Femur (tissue), 1 donor: Measurements from ENCODE around the gene YIPF3.
"Not testable (repeated sequence)": the region's sequence is repeated elsewhere in the genome, so short reads cannot be mapped to it uniquely, and the experiment has no call there.

ENCODE experiments used
- DNase-seq: peaks from one replicate; pipeline ENCODE4 v3.0.0-alpha.2; 2017

Gene YIPF3

DNA sequence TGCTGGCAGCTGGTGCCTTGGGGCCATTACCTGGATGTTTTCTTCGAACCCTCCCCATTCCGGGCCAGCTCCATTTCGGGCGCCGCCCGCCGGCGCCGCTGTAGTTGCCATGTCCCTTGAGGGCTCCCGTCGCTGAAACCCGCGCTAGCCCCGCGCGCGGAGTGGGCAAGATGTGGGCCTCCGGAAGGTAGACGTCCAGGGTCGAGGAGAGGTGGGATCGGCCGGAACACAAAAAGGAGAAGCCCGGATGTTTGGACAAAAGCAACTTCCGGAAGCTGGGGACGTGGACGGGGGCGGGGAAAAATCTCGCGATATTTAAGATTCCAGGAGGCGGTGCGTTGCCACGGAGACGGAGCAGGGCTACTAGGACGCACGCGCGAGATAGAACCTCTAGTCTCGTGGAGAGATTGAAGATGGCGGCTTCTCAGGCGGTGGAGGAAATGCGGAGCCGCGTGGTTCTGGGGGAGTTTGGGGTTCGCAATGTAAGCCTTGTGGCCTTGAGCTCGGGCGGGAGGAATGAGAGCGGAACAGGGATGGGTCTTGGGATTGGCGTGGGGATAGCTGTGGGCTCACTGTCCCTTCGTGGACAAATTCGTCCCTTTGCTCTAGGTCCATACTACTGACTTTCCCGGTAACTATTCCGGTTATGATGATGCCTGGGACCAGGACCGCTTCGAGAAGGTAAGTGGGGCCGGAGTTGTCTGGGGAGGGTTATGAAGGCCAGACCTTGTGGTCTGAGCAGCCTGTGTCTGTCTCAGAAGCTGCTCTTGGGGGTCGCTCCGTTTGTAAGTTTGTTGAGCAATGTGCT, at the start of gene YIPF3, which contains the start of gene POLR1C:
YIPF3 (minus strand) TSS at position 230 of the 808 bp plus-strand sequence; CDS start at position 111, 119 bp downstream.
POLR1C (plus strand) TSS at position 393 of the 808 bp plus-strand sequence; CDS start at position 414, 21 bp downstream.
- peak; percentile 98 for DNase-seq

DNA sequence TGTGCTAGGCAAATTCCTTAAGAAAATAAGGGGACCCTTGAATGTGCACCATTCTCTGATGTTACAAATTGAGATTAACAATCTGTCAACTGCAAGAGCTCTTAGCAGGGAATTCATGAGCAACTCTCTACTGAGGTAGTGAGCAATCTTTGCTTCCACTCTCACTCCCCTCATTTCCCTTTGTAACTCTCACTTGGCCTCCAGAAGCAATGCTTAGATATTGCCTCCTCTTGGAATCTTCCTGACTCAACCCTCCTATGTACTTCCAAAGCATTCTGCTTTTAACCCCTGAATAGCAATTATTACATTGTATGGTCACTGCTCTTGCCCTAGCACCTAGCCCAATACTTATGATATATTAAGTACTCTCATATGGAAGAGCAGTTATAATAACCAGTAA, 42.6 kb upstream of the YIPF3 start:
- no peak for DNase-seq

DNA sequence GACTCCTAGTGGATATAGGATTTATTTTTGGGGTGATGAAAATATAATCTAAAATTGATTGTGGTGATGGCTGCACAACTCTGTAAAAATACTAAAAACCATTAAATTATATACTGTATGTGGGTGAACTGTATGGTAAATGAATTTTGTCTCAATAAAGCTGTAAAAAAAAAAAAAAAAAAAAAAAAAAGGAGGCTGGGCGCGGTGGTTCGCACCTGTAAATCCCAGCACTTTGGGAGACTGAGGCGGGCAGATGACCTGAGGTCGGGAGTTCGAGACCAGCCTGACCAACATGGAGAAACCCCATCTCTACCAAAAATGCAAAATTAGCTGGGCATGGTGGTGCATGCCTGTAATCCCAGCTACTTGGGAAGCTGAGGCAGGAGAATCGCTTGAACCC, 40.9 kb upstream of the YIPF3 start:
- DNase-seq, result not testable (repeated sequence)

DNA sequence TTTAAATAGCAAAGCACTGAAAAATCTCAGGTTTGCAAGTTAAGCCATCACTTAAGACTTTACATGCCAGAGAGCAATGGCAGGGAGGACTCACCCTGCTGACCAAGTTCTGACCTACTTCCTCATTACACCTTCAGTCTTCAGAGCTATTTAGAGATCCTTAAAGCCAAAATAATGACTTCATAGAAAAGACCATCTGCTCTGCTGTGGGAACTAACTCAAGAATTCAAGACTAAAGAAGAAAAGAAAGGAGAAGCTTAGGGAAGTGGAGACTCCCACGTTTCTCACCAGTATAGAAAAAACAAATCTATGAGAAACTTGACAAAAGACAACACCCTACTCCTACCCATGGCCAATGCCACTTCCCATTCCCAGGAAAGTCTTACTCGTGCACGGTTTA, 30.5 kb upstream of the YIPF3 start:
- no peak for DNase-seq

DNA sequence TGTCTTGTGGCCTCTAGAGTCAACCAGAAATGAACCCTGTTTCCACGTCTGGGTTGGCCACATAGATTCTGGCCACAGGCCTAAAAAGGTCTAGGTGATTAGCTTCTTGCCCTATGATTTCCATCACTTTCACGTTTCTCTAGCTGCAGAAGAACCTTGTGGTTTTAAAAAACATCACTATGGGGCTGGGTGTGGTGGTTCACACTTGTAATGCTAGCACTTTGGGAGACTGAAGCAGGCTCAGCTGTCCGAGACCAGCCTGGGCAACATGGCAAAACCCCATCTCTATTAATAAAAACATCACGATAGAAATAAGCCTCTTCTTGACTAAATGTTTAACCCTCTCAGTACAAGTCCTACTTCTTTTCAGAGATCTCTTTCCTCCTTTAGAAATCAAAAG, 27.7 kb upstream of the YIPF3 start:
- no peak for DNase-seq

DNA sequence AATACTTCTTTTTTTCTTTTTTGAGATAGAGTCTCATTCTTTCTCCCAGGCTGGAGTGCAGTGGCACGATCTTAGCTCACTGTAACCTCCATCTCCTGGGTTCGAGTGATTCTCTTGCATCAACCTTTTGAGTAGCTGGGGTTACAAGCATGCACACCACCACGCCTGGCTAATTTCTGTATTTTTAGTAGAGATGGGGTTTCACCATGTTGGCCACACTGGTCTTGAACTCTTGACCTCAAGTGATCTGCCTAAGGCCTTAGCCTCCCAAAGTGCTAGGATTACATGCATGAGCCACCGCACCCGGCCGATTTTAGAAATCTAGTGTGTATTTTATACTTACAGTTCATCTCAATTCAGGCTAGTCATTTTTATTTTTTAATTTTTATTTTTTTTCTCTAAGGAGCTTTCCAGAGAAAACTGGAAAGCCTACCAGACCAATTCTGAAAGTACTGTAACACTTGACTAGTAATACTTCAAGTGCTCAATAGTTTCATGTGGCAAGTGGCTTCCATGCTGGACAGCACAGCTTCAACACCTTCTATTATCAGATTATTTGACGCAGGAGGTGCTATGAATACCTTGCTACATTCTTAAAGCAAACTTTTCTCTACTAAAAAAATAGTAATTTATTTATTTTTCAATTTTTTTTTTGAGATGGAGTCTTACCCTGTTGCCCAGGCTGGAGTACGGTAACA, 25.2 kb upstream of the YIPF3 start:
- DNase-seq, result no peak

DNA sequence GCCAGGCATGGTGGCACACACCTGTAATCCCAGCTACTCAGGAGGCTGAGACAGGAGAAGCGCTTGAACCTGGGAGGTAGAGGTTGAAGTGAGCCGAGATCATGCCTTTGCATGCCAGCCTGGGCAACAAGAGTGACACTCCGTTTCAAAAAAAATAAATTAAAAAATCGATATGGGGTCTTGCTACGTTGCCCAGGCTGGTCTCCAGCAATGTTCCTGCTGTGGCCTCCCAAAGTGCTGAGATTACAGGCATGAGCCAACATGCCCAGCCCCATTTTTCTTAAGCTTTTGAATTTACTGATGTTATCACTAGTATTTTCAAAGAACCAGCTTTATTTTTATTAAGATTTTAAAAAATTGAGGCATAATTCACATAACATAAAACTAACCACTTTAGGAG, 23.8 kb upstream of the YIPF3 start:
- DNase-seq, result no peak

DNA sequence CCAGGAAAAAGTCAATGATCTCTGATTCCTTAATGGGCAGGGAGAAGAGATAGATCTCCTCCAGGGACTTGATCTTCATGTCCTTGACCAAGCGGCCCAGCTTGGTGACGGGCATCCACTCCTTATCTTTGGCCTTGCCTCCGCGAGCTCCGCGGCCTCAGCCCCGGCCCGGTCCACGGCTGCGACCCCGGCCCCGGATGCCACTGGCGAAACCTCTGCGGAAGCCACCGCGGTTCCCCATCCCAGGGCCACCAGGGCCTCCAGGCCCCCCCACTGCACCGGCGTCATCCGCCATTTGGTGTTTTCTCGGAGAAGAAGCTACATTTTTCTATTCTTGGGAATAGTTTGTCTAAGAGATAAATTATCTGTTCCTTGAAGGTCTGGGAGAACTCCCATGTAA, 22.7 kb upstream of the YIPF3 start:
- DNase-seq, result not testable (repeated sequence)

DNA sequence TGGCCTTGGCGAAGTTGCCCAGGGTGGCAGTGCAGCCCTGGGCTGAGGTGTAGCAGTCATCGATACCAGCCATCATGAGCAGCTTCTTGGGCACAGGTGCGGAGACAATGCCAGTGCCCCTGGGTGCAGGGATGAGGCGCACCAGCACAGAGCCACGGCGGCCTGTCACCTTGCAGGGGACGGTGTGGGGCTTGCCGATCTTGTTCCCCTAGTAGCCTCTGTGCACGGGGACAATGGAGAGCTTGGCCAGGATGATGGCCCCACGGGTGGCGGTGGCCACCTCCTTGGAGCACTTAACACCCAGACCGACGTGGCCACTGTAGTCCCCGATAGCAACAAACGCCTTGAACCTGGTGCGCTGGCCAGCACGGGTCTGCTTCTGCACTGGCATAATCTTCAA, 22.3 kb upstream of the YIPF3 start:
- DNase-seq, result not testable (repeated sequence)

DNA sequence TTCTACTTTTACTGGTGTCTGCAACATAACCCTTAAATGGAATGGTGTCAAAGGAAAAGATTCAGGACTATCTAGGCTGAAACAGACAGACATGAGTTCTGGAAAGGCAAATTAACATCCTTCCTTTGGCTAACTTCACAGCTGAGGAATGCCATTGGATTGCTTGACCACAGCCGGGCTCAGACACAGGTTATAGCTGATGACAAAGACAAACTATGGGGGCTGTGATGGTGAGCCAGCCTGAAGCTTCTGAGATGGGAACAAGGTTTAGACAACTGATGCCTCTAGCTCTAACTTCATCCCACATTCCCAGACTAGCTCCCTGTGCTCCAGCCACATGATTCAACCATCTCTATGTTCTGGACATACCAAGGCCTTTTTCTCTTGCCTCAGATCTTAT, 15.5 kb upstream of the YIPF3 start:
- no peak for DNase-seq

DNA sequence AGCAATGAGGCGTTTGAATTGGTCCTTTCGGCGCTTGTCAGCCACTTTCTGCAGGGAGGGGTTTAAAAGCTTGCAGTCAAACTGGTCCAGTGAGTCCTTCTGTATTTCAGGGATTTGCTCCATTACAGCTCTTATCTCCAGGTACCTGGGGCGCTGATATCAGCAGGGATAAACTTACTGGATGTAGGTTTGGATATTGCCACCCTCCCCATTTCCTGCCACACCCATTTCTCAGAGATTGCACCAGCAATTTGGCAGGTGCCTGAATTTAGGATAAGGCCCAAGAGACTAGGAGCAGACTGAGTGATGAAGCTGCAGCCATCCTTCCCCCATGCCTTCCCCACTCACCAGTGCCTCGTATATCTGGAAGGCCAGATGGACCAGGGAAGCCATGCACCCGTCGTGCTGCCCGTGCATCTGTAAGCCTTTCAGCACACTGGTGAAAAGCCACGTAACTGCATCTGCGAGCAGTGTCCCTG, 7.8 kb upstream of the YIPF3 start:
- DNase-seq, result no peak

DNA sequence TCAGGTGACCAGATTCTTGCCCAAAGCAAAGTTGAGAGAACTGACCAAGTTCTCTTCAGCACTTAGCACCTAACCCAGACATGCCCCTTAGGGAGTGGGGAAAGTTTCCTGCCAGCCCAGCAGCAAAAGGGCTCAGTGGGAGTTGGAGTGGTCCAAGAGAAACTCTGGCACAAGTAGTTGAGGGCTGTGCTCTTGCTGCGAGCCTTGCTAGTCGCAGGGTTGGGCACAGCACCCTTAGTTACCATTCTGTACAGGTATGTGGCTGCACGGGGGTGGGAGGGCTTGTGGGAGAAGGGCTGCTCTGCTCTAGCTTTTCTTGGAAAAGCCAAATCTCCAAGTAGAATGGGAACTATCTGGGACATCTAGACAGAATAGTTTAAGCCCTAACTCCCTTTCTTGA, 6.6 kb upstream of the YIPF3 start:
- DNase-seq, result no peak

DNA sequence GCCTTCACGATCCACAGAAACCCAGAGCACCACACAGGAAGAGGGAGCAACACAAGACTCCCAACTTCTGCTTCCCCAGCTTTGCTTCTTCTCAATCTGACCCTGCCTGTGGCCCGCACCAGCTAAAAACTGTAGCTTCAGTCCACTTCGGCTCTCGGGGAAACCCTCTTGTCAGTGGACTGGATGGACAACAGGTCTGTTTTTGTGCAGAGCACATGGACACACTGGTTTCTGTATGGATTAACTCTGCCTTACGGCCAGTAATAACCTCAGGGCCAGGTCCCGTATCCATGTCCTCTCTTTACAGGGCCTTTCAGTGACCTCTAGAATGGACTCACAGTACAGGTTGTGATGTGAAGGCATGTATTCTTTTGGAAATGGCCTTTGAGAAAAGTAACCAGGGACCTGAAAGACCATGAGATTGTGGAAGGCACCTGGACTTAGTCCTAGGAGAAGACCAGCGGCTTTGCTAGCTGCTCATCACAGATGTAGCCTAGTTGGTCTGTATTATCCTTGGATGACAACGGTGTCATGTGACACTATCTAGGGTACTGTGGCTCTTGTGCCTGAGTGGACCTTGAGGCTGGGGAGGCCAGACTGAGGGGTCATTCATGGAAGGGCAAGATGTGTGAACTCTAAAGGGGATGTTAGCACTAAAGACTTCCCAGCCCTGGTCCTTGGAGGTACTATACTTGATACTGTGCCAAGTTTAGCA, 6.0 kb upstream of the YIPF3 start:
- no peak for DNase-seq

DNA sequence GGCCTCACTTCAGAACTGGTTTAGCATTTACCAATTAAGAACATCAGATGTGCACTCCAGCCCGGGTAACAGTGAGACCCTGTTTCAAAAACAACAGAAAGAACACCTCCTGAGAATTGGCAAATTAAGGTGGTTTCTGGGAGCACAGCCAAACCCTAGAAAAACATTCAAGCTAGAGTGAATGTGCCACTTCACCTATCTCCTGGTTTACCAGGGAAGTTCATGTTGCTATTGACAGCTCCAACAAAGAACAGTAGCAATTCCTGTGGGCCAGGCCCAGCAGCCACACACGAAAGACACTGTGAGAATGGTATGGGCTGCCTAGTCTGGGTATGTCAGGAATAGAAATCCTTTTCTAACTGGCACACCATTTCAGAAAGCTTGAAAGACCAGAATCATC, 5.1 kb upstream of the YIPF3 start:
- no peak for DNase-seq

DNA sequence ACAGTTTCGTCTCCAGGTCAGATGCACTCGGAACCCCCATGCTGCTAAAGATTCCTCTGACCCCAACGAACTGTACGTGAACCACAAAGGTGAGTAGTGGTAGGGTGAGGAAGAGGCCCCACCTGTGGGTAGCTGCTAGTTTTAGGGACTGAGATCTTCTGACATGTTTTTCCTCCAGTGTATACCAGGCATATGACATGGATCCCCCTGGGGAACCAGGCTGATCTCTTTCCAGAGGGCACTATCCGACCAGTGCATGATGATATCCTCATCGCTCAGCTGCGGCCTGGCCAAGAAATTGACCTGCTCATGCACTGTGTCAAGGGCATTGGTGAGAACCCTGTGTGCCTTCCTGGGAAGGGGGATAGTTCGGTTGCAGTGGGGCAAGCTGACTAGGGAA, 3.4 kb upstream of the YIPF3 start:
- DNase-seq, result no peak

DNA sequence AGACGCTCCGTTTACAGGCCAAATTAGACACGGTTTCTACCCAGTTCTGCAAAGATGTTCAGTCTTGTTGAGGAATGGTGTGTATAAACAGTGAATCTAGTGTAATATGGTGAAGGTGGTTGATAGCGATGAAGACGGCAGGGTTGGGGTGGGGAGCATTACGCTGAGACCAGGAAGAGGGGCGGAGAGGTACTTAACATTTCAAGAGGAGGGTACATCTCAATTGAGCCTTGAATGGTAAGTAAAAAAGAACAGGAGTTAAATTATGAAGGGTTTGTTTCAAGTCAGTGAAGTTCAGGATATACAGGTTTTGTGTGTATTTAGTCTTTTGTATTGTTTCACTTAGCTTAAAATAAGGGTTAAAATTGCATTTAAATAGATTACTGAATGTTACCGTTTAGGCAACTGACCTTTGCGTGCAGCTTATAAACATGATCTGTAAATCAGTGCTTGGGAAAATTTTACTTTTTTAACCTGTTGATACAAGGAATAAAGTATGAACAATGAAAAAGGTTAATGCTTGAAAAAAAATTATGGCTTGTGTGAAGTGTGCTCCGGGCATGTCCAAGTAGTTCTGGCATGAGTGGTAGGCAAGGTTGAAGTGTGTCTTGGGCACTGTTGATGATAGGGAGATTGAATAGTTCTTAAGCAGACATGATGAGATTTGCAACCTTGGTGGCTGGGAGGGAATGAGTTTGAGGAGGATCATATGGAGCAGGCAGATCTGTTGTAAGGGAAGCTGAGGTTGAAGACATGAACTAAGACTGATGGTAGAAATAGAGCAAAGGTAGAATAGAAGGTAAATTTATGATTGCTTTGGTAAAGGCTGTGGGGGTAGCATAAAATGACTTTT, 1.0 kb upstream of the YIPF3 start:
- DNase-seq, result no peak

DNA sequence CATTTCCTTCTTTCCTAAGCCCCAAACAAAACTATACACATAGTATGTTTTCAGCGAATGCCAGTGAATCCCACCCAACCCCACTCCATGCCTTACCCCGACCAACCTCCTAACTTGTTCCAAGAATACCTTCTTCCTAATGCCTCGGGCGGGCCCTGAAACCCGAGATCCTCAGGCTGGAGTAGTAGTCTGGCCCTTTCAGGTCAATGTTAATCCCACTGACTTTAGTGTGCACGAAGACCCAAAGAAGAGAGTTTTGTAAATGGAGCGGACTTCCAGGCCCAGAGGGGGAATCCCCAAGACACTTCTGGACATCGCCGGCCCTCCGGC, 394 bp downstream of the YIPF3 start:
- no peak for DNase-seq

DNA sequence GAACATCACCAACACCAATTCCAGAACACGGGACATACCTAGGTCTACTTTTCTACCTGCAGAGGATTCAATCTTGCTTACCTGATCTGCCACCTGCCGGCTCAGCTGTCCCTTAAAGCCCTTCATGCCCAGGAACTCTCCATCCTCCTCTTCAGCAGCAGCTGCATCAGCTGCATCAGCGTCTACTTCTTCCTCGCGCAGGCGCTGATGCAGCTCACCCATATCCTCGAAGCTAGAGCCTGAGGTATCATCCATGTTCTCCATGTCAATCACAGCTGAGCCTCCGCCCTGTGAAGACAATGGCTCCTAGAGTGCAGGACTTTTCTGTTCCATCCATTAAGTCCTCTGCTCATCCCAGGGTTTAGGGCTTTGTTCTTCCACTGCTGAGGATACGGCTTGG, 918 bp downstream of the YIPF3 start:
- DNase-seq, result no peak

DNA sequence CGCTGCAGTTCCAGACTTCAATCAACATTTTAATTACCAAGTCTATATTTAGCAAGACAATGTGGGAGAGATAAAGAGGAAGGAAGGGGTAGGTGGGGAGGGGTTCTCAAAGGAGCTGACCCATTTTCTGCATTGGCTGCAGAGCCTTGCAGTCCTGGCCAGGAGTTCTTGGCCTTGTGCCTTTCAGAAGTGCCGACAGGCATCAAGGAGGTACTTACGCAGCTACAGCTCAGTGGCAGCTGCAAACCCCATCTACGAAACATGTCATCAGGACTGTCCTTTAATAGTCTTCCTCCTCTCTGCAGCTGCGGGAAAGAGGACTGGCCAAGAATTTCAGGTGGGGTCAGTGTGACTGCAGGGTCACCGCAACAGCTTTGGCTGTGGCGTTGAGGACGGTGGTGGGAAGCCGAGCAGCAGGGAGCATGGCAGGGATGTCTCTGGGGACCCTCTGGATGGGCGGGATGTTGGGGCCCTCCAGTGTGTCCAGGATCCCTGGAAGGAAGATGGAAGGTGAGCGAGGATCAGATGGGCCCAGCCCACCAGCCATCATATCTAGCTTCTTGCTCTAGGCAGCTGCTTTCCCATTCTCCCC, 4.8 kb downstream of the YIPF3 start:
- no peak for DNase-seq

DNA sequence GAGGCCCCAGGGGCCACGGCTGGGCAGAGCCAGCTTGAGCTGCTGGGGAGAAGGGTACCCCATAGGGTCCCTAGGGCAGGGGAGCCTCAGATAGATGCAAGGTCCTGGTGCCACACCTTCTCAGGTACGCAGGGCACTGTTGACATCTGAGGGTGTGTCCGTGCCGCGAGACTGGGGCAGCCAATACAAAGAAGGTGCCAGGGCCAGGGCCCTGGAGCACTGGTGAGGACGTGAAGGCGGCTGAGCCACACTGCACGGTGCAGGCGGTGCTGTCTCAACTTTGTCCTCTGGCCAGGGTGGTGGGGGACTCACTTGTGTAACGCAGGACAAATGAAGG, 5.9 kb downstream of the YIPF3 start:
- no peak for DNase-seq

DNA sequence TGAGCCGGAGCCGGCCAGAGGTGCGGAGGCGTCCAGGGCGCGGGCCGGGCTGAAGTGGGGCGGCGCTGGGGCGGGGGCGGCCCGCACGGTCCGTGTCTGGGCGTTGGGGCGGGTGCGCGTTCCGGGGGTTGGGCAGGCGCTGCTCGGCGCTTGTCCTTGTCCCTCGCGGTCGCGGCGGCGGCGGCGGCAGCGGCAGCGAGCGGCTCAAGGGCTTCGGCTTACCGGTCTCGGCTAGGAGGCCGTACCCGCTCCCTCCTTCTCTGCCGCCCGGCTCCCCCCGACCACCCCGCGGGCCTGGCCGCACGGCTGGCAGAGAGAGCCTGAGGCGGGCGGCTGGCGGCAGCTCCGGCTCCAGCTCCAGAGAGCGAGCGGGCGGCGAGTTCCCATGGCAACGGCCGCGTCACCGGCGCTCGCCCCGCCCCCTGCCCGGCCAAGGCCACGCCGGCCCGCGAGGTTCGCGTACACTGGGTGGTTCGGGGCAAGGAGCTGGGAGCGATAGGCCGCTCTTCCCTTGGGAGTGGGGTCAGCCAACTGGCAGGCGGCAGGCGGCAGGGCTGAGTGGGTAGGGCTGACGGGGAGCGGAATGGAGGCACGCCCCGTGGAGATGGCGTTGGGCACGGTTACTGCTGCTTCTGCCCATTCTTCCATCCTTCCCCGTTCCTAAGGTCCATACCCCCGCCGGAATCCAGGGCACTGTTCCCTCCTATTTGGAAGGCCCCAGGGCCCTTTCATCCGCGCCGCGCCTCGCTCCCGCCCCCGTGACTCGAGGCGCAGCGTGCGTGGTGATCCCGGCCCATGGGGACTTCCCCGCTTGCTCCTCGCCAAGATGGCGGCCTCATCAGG, 6.5 kb downstream of the YIPF3 start, which contains the start of gene LRRC73:
LRRC73 (minus strand) TSS at position 363 of the 843 bp plus-strand sequence. CDS start 561 bp downstream, outside the sequence.
- DNase-seq, result peak; percentile 91
